ENCODE results near the gene CTXN3. TPM values are rescaled to one million over a fixed set of nuclear protein-coding genes. Genes with fewer than 3 reads are reported as not detected.
"Not testable (repeated sequence)": the region's sequence is repeated elsewhere in the genome, so short reads cannot be mapped to it uniquely, and the experiment has no call there.

CTXN3 gene
- total RNA-seq, 4 donors from 2014 or later, result not detected

DNA sequence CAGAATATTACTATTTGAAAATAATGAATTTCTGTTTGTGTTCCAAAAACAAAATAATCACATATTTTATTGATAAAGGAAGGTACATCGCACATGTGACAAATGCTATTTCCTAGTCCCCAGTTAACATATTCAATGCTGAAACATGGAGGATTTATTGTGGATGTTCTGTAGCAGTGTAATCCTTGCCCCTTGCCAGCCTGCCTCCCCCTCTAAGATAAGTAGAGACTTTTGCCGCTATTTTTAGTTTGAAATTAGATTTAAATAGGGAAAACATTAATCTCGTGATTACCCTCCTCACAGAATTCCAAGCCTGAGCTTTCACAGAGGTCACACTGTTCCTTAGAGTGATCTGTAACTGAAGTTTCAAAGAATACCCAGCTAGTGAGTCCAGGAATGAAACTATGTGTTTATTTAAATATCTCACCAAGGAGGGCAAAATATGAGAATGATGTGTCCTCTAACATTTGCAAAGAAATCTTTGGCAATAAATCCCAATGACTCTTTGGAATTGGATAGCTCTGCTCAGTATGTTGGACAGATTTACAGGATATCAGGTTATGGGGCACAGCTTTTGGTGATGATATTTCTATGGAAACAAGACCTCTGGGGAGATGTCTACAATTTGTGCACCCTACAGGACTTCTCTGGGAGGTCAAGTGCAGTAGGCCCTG is 17.3 kb downstream of the CTXN3 start:
- no peak overlapping the region for H3K4me3 ChIP-seq (ENCODE audit: low read depth, poor library complexity, severe bottlenecking)
- DNase-seq (ENCODE audit: low spot score in 2 of 2), result no peak
- WGBS, 2 donors, result 56 to 65% methylated on average over 3 of the region's 3 CpGs
- TF ChIP-seq POLR2A (IDR thresholded peaks at IDR 0.05) (no peak), CTCF (IDR thresholded peaks at IDR 0.05) (no peak)
- intact Hi-C loops (cut with DNase I; ENCODE audit: low total_unique reads), result no loop called here

DNA sequence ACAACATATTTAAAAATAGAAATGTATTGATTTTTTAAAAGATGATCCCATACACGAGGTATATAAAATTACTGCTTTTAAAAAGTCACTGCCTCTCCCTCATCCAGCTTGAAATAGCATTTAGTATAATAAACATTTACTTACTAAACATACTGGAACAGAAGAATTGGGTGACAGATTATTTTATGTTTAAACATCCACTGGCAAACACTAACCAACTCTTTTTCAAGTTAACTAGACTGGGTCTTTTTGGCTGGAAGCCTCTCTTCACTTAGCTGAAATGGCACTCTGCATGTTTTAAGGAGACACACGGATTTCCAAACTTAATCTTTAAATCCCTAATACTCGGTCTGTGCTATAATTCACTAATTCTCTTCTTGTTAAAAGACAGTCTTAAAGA is 19.0 kb downstream of the CTXN3 start:
- intact Hi-C loops (cut with DNase I; ENCODE audit: low total_unique reads), result no loop called here
- WGBS, 2 donors, result 61 to 73% methylated on average over 3 of the region's 3 CpGs
- H3K4me3 ChIP-seq (ENCODE audit: low read depth, poor library complexity, severe bottlenecking), result no peak overlapping the region
- TF ChIP-seq POLR2A (IDR thresholded peaks at IDR 0.05), result no peak
- no peak for TF ChIP-seq CTCF (IDR thresholded peaks at IDR 0.05)
- no peak for DNase-seq (ENCODE audit: low spot score in 2 of 2)

GRCh38 chr5:127671218-127671617 is 22.3 kb downstream of the CTXN3 start:
- DNase-seq (ENCODE audit: low spot score in 2 of 2), result no peak
- 85 to 93% methylated on average over 6 of the region's 6 CpGs for WGBS, 2 donors
- no peak overlapping the region for H3K4me3 ChIP-seq (ENCODE audit: low read depth, poor library complexity, severe bottlenecking)
- TF ChIP-seq POLR2A (IDR thresholded peaks at IDR 0.05) (no peak), CTCF (IDR thresholded peaks at IDR 0.05) (no peak)
- intact Hi-C loops (cut with DNase I; ENCODE audit: low total_unique reads), result no loop called here

GRCh38 chr5:127673117-127673800 is 24.4 kb downstream of the CTXN3 start:
- no peak for DNase-seq (ENCODE audit: low spot score in 2 of 2)
- TF ChIP-seq POLR2A (IDR thresholded peaks at IDR 0.05), result no peak
- no peak for TF ChIP-seq CTCF (IDR thresholded peaks at IDR 0.05)
- WGBS, 2 donors, result 38 to 55% methylated on average over 2 of the region's 2 CpGs
- no peak overlapping the region for H3K4me3 ChIP-seq (ENCODE audit: low read depth, poor library complexity, severe bottlenecking)
- intact Hi-C loops (cut with DNase I; ENCODE audit: low total_unique reads), result no loop called here

DNA sequence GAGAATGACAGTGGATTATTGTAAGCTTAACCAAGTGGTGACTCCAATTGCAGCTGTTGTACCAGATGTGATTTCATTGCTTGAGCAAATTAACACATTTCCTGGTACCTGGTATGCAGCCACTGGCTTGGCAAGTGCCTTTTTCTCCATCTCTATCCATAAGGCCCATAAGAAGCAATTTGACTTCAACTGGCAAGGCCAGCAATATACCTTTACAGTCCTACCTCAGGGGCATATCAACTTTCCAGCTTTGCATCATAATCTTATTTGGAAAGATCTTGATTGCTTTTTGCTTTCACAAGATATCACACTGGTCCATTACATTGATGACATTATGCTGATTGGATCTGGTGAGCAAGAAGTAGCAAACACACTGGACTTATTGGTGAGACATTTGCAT is 28.1 kb downstream of the CTXN3 start:
- intact Hi-C loops (cut with DNase I; ENCODE audit: low total_unique reads); H3K4me3 ChIP-seq (ENCODE audit: low read depth, poor library complexity, severe bottlenecking); DNase-seq (ENCODE audit: low spot score in 2 of 2): not testable (repeated sequence)

GRCh38 chr5:127679691-127680330 is 30.9 kb downstream of the CTXN3 start:
- intact Hi-C loops (cut with DNase I; ENCODE audit: low total_unique reads); DNase-seq (ENCODE audit: low spot score in 2 of 2); H3K4me3 ChIP-seq (ENCODE audit: low read depth, poor library complexity, severe bottlenecking): not testable (repeated sequence)
- 56 to 60% methylated on average over 3 of the region's 3 CpGs for WGBS, 2 donors
